CD14-positive monocyte (primary cell): ENCODE results near the gene CCDC51. TPM values are rescaled to one million over a fixed set of nuclear protein-coding genes. Genes with fewer than 3 reads are reported as not detected.

Experiments
- DNase-seq, 3 donors: peaks; one replicate each; pipeline ENCODE4 v3.0.0-alpha.2; 2011 to 2022
- H2AFZ ChIP-seq: 2 replicates; pipeline ENCODE4 v1.6.0; 2012; ENCODE audit warnings: mild to moderate bottlenecking, low read depth, low read length, inconsistent platforms; ENCODE audit not compliant: insufficient read depth, poor library complexity, severe bottlenecking
- H3K27ac ChIP-seq, 2 donors: 1 replicate in 1 of 2; 2 replicates in 1 of 2; pipeline ENCODE4 v1.5.1; 2012 to 2013; ENCODE audit warnings: low read length in 2 of 2, control low read depth in 1 of 2, inconsistent platforms in 1 of 2, low read depth in 1 of 2, mild to moderate bottlenecking in 1 of 2
- H3K27me3 ChIP-seq, 2 donors: one replicate each; pipeline versions ENCODE4 v1.6.0 to v1.6.1; 2011 to 2013; ENCODE audit warnings: low read length in 2 of 2; ENCODE audit not compliant: control insufficient read depth in 2 of 2, insufficient read depth in 2 of 2
- H3K36me3 ChIP-seq, 2 donors: replicated peaks in 1 of 2; 1 replicate in 1 of 2; 2 replicates in 1 of 2; pipeline versions ENCODE4 v1.5.1 to v1.6.1; 2012 to 2013; ENCODE audit warnings: low read length in 2 of 2, control low read depth in 1 of 2, inconsistent platforms in 1 of 2, mild to moderate bottlenecking in 1 of 2; ENCODE audit not compliant: insufficient read depth in 2 of 2, control insufficient read depth in 1 of 2
- H3K4me1 ChIP-seq, 2 donors: 1 replicate in 1 of 2; 2 replicates in 1 of 2; pipeline versions ENCODE4 v1.5.1 to v1.6.1; 2012 to 2013; ENCODE audit warnings: low read length in 2 of 2, control low read depth in 1 of 2, inconsistent platforms in 1 of 2, mild to moderate bottlenecking in 1 of 2, moderate library complexity in 1 of 2; ENCODE audit not compliant: insufficient read depth in 2 of 2, control insufficient read depth in 1 of 2
- H3K4me2 ChIP-seq: replicated peaks from 2 replicates; pipeline ENCODE3; 2012; ENCODE audit warnings: low read length, moderate library complexity, mild to moderate bottlenecking; ENCODE audit not compliant: poor library complexity, severe bottlenecking; ENCODE audit errors: extremely low read depth
- H3K4me3 ChIP-seq, 3 experiments: fragments of 200-600 bp in 1 of 3; sonication (generic) in 1 of 3; replicated peaks in 1 of 3; 1 replicate in 2 of 3; 2 replicates in 1 of 3; pipeline ENCODE4 v1.5.1; 2011 to 2013; ENCODE audit warnings: low read length in 3 of 3, mild to moderate bottlenecking in 3 of 3, control low read depth in 2 of 3, low read depth in 2 of 3, inconsistent platforms in 1 of 3, moderate library complexity in 1 of 3
- H3K79me2 ChIP-seq: 2 replicates; pipeline ENCODE4 v1.6.0; 2012; ENCODE audit warnings: mild to moderate bottlenecking, control low read depth, inconsistent platforms, low read length, moderate library complexity; ENCODE audit not compliant: insufficient read depth
- H3K9ac ChIP-seq: 2 replicates; pipeline ENCODE4 v1.6.0; 2017; ENCODE audit warnings: low read length, mild to moderate bottlenecking; ENCODE audit not compliant: insufficient read depth, poor library complexity, severe bottlenecking
- H3K9me3 ChIP-seq, 2 donors: replicated peaks in 1 of 2; 1 replicate in 1 of 2; 2 replicates in 1 of 2; pipeline versions ENCODE4 v1.5.1 to v1.6.1; 2012 to 2013; ENCODE audit warnings: low read length in 2 of 2, control low read depth in 1 of 2; ENCODE audit not compliant: control insufficient read depth in 1 of 2, insufficient read depth in 1 of 2
- H4K20me1 ChIP-seq: 2 replicates; pipeline ENCODE4 v1.6.0; 2012; ENCODE audit warnings: mild to moderate bottlenecking, low read length, control low read depth, moderate library complexity; ENCODE audit not compliant: insufficient read depth
- H3K27ac Mint-ChIP-seq, 7 donors: one replicate each; pipeline ENCODE4 v1.8.0; 2020; ENCODE audit warnings: mild to moderate bottlenecking in 7 of 7, mixed read lengths in 7 of 7, moderate library complexity in 6 of 7, inconsistent platforms in 2 of 7
- H3K27me3 Mint-ChIP-seq, 3 donors: one replicate each; pipeline ENCODE4 v1.8.0; 2021 to 2022; ENCODE audit warnings: low read depth in 3 of 3, mild to moderate bottlenecking in 3 of 3, mixed read lengths in 3 of 3, moderate library complexity in 3 of 3, inconsistent platforms in 1 of 3
- H3K36me3 Mint-ChIP-seq, 2 donors: one replicate each; pipeline ENCODE4 v1.8.0; 2020; ENCODE audit warnings: mixed read lengths in 2 of 2, inconsistent platforms in 1 of 2, mild to moderate bottlenecking in 1 of 2
- H3K4me1 Mint-ChIP-seq: one replicate; pipeline ENCODE4 v1.8.0; 2020; ENCODE audit warnings: mild to moderate bottlenecking, mixed read lengths
- H3K4me3 Mint-ChIP-seq, 2 donors: one replicate each; pipeline ENCODE4 v1.8.0; 2020; ENCODE audit warnings: mild to moderate bottlenecking in 2 of 2, mixed read lengths in 2 of 2, moderate library complexity in 1 of 2
- H3K9me3 Mint-ChIP-seq, 7 donors: one replicate each; pipeline ENCODE4 v1.8.0; 2020 to 2022; ENCODE audit warnings: mixed read lengths in 7 of 7, mild to moderate bottlenecking in 6 of 7, moderate library complexity in 6 of 7, inconsistent platforms in 2 of 7
- CTCF ChIP-seq: fragments of 200-600 bp; IDR thresholded peaks from one replicate; pipeline ENCODE4 v1.8.0; 2022; ENCODE audit warnings: antibody characterized with exemption, mild to moderate bottlenecking
- WGBS: methylation state at CpG from one replicate; pipeline ENCODE4 v1.1.5; 2013; ENCODE audit warnings: missing lambda C conversion rate; ENCODE audit not compliant: insufficient coverage; 5-methylcytosine and 5-hydroxymethylcytosine counted together
- intact Hi-C, 2 donors: fragments of 100-400 bp; cut with micrococcal nuclease; formaldehyde crosslinking; loops; one replicate each; pipeline versions ENCODE4 v1.15.0 to v1.15.1; 2023
- polyA plus RNA-seq, 3 donors: library from polyadenylated mRNA; depleted of rRNA in 1 of 3; unstranded in 2 of 3; stranded (reverse) in 1 of 3; fragments of 300-500 nt in 2 of 3; fragments of >200 nt in 1 of 3; fragmentation: Illumina TruSeq in 2 of 3; gene quantifications; 1 replicate in 2 of 3; 2 replicates in 1 of 3; pipeline ENCODE4 v1.2.3, GENCODE V29; 2012 to 2021

The CCDC51 gene
- polyA plus RNA-seq, 3 donors: 3.6 to 5.9 (median 5.4) TPM

- no peak for DNase-seq
- H3K4me3 Mint-ChIP-seq: no peak overlapping the region
- Histone ChIP-seq H3K4me2 (no peak overlapping the region), H3K9ac (no peak overlapping the region), H3K27ac (no peak overlapping the region), H3K9me3 (no peaks in the 10 kb centered on the region), H3K36me3 (no peaks in the 10 kb centered on the region), H3K4me3 (no peak overlapping the region), H2AFZ (no peak overlapping the region), H3K79me2 (no peaks in the 10 kb centered on the region), H4K20me1 (no peaks in the 10 kb centered on the region), H3K4me1 (peaks cover 0 to 2% of the 10 kb centered on the region in 2 donors), H3K27me3 (peaks cover 3 to 18% of the 10 kb centered on the region in 2 donors)
- H3K9me3 Mint-ChIP-seq: peaks cover 0 to 5% (median 0%) of the 10 kb centered on the region in 7 donors
- peaks cover 0 to 3% of the 10 kb centered on the region in 2 donors for H3K36me3 Mint-ChIP-seq
- WGBS: 86% methylated on average over 21 of the region's 27 CpGs
- TF ChIP-seq CTCF: no peak
- no peak overlapping the region for H3K27ac Mint-ChIP-seq
- no peaks in the 10 kb centered on the region for H3K4me1 Mint-ChIP-seq
- intact Hi-C loops: no loop called here
- peaks cover 15 to 22% (median 20%) of the 10 kb centered on the region in 3 donors for H3K27me3 Mint-ChIP-seq
Measured at GRCh38 chr3:48423883-48424695, 15.8 kb downstream of the CCDC51 start.

- Histone ChIP-seq H3K4me3 (no peak overlapping the region), H3K9me3 (no peaks in the 10 kb centered on the region), H2AFZ (no peak overlapping the region), H3K36me3 (no peaks in the 10 kb centered on the region), H3K4me1 (peaks cover 0 to under 1% of the 10 kb centered on the region in 2 donors), H3K27me3 (peaks cover under 1 to 12% of the 10 kb centered on the region in 2 donors), H3K27ac (no peak overlapping the region), H4K20me1 (no peaks in the 10 kb centered on the region), H3K79me2 (no peaks in the 10 kb centered on the region), H3K9ac (no peak overlapping the region), H3K4me2 (no peak overlapping the region)
- DNase-seq: no peak
- H3K4me1 Mint-ChIP-seq: no peaks in the 10 kb centered on the region
- H3K36me3 Mint-ChIP-seq: peaks cover 0 to 3% of the 10 kb centered on the region in 2 donors
- TF ChIP-seq CTCF: no peak
- no peak overlapping the region for H3K27ac Mint-ChIP-seq
- WGBS: 94% methylated on average over 25 of the region's 25 CpGs
- no peak overlapping the region for H3K4me3 Mint-ChIP-seq
- peaks cover 0 to 4% (median 0%) of the 10 kb centered on the region in 7 donors for H3K9me3 Mint-ChIP-seq
- H3K27me3 Mint-ChIP-seq: peaks cover 15 to 16% (median 16%) of the 10 kb centered on the region in 3 donors
- intact Hi-C loops: no loop called here
Measured at GRCh38 chr3:48423241-48423882, 16.6 kb downstream of the CCDC51 start.
